Measurements from ENCODE around the gene RAB1B.

DNA sequence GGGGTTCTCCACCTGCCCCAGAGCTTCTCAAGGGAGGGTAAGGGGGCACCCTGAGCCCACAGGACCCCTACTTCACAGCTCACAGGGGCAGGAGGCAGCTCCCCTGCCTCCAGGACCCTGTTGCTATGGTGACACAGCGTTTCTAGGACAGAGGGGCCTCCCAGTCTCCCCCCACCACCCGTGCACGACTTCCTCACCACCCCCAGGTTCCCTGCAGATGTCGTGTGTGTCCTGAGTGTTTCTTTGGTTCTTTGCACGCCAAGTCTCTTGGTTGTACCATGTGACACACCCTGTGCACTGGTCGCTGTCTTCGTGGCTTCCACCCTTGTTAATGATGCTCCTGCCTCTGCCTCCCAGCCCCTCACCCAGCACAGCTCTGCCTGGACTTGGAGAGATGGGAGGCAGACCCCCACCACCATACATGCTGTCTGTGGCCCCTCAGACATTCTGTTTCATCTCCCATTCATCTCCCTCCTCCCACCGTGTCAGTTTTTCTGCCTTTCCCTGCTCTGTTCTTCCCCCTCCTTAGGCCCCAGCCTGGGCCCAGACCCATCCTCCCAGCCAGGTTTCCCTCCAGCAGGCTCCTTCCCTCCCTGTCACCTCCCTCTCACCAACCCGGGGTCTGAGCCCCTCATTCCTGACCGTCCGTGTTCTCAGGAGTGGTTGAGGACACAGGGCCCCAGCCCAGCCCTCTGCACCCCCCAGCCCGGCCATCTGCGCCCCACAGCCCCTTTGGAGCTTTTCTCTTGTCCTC is 24.5 kb upstream of the RAB1B start:
- TF ChIP-seq, protein P1, sequence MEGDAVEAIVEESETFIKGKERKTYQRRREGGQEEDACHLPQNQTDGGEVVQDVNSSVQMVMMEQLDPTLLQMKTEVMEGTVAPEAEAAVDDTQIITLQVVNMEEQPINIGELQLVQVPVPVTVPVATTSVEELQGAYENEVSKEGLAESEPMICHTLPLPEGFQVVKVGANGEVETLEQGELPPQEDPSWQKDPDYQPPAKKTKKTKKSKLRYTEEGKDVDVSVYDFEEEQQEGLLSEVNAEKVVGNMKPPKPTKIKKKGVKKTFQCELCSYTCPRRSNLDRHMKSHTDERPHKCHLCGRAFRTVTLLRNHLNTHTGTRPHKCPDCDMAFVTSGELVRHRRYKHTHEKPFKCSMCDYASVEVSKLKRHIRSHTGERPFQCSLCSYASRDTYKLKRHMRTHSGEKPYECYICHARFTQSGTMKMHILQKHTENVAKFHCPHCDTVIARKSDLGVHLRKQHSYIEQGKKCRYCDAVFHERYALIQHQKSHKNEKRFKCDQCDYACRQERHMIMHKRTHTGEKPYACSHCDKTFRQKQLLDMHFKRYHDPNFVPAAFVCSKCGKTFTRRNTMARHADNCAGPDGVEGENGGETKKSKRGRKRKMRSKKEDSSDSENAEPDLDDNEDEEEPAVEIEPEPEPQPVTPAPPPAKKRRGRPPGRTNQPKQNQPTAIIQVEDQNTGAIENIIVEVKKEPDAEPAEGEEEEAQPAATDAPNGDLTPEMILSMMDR (conservative IDR thresholded peaks at IDR 0.05; ENCODE audit: low read depth, low read length): no peak
- TF ChIP-seq EZH2phosphoT487 (IDR thresholded peaks at IDR 0.05; ENCODE audit: borderline replicate concordance, low read length): no peak
- no peak for TF ChIP-seq EZH2 (IDR thresholded peaks at IDR 0.05; ENCODE audit: low read length, unreplicated experiment)

Data from PC-3 (cell line).